Endothelial cell of umbilical vein (primary cell): ENCODE measurements around the gene EVPLL.
"Not testable (repeated sequence)": the region's sequence is repeated elsewhere in the genome, so short reads cannot be mapped to it uniquely, and the experiment has no call there.

Source experiments
- CTCF ChIP-seq, 2 donors: IDR thresholded peaks; 1 replicate in 1 of 2; 2 replicates in 1 of 2; pipeline ENCODE4 v1.5.1; 2011; ENCODE audit warnings: low read length in 2 of 2, mild to moderate bottlenecking in 2 of 2, moderate library complexity in 2 of 2, control low read depth in 1 of 2, inconsistent platforms in 1 of 2, low read depth in 1 of 2; ENCODE audit not compliant: insufficient read depth in 1 of 2; ENCODE audit errors: extremely low read depth in 1 of 2
- EZH2 ChIP-seq: IDR thresholded peaks from 2 replicates; pipeline ENCODE4 v1.6.1; 2012; ENCODE audit warnings: borderline replicate concordance, low read depth, mild to moderate bottlenecking, moderate library complexity, low read length, inconsistent platforms; ENCODE audit not compliant: severe bottlenecking
- MAX ChIP-seq: IDR thresholded peaks from 2 replicates; pipeline ENCODE4 v1.6.1; 2011; ENCODE audit not compliant: insufficient read depth, insufficient read length
- MYC ChIP-seq: IDR thresholded peaks from one replicate; pipeline ENCODE4 v1.6.1; 2011; ENCODE audit warnings: mild to moderate bottlenecking, low read depth, low read length
- POLR2A ChIP-seq: IDR thresholded peaks from 2 replicates; pipeline ENCODE4 v1.6.1; 2012; ENCODE audit warnings: low read depth, mild to moderate bottlenecking, control low read depth, low read length
- POLR2AphosphoS5 ChIP-seq: IDR thresholded peaks from 2 replicates; pipeline ENCODE4 v1.6.1; 2012; ENCODE audit warnings: low read depth, mild to moderate bottlenecking, control low read depth, low read length, moderate library complexity; ENCODE audit not compliant: insufficient read depth

GRCh38 chr17:18422464-18422863 lies 44.9 kb downstream of the EVPLL start:
- not testable (repeated sequence) for TF ChIP-seq CTCF (IDR thresholded peaks at IDR 0.05; ENCODE audit: extremely low read depth in 1 of 2, insufficient read depth in 1 of 2, low read depth in 1 of 2, low read length in 2 of 2); EZH2; POLR2A; MAX; POLR2AphosphoS5; MYC
